ENCODE data around the gene BAIAP3.
"Not testable (repeated sequence)": the region's sequence is repeated elsewhere in the genome, so short reads cannot be mapped to it uniquely, and the experiment has no call there.

The BAIAP3 gene

DNA sequence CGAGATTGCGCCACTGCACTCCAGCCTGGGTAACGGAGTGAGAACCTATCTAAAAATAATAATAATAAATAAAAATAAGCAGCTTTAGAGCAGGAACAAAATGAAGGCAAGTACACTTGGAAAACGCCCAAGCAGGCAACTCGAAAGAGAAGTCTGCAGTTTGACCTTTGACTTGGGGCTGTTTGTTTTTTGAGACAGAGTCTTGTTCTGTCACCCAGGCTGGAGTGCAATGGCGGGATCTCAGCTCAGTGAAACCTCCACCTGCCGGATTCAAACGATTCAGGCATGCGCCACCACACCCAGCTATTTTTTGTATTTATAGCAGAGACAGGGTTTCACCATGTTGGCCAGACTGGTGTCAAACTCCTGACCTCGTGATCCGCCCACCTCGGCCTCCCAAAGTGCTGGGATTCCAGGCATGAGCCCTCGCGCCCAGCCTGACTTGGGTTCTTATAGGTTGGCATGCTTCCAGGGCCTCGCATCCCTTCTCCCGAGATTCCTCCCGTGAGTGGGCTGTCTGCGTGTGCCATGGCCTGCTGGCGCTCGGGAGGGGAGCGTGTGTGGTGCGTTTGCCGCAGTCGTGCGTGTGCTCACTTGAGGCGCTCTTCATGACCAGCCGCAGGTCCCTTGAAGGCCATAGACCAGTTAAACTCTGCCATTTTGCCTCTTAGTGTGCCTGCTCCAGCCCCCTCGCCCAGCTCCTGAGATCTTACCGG is 42.4 kb upstream of the BAIAP3 start:
- Histone ChIP-seq H3K4me1 (ENCODE audit: low read depth, poor library complexity, severe bottlenecking) (peaks cover 12% of the 10 kb centered on the region), H2AFZ (ENCODE audit: low read depth) (peak overlapping the region; percentile 21; the same call in 1 of the 2 replicates), H3K36me3 (ENCODE audit: insufficient read depth) (no peaks in the 10 kb centered on the region), H3K27ac (no peak overlapping the region), H3K27me3 (ENCODE audit: insufficient read depth, low read depth) (peaks cover 94% of the 10 kb centered on the region), H3K4me2 (peak overlapping the region; percentile 49; the same call in 1 of the 2 replicates), H3K9ac (no peak overlapping the region), H3K79me2 (ENCODE audit: insufficient read depth, low read depth) (no peaks in the 10 kb centered on the region), H3K4me3 (IDR thresholded peaks at IDR 0.05; ENCODE audit: insufficient read depth, low read depth, low read length) (no peak overlapping the region), H4K20me1 (ENCODE audit: insufficient read depth) (no peaks in the 10 kb centered on the region)
- TF ChIP-seq, protein P1, sequence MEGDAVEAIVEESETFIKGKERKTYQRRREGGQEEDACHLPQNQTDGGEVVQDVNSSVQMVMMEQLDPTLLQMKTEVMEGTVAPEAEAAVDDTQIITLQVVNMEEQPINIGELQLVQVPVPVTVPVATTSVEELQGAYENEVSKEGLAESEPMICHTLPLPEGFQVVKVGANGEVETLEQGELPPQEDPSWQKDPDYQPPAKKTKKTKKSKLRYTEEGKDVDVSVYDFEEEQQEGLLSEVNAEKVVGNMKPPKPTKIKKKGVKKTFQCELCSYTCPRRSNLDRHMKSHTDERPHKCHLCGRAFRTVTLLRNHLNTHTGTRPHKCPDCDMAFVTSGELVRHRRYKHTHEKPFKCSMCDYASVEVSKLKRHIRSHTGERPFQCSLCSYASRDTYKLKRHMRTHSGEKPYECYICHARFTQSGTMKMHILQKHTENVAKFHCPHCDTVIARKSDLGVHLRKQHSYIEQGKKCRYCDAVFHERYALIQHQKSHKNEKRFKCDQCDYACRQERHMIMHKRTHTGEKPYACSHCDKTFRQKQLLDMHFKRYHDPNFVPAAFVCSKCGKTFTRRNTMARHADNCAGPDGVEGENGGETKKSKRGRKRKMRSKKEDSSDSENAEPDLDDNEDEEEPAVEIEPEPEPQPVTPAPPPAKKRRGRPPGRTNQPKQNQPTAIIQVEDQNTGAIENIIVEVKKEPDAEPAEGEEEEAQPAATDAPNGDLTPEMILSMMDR (conservative IDR thresholded peaks at IDR 0.05; ENCODE audit: low read depth, low read length), result no peak

DNA sequence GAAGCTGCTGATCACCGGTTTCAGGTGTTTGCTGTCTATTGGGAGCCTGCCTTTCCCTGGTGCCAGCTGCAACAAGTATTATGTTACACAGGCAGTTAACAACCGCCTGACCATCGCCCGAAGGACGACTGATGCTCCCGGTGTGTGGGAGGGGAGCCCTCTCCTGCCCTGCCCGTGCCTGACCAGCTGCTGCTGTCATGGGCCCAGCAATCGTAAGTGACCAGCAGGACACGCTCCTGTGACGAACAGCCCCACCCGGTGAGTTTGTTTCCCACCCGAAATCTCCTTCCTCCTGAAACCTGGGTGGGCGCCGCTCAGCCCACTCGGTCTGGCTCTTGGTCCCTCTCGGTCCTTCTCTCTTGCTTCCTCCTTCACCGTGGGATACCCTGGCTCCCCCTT is 41.9 kb upstream of the BAIAP3 start:
- no peaks in the 10 kb centered on the region for H4K20me1 ChIP-seq (ENCODE audit: insufficient read depth)
- peaks cover 93% of the 10 kb centered on the region for H3K27me3 ChIP-seq (ENCODE audit: insufficient read depth, low read depth)
- TF ChIP-seq, protein P1 (conservative IDR thresholded peaks at IDR 0.05; ENCODE audit: low read depth, low read length), result no peak
- no peak overlapping the region for H3K9ac ChIP-seq
- no peaks in the 10 kb centered on the region for H3K79me2 ChIP-seq (ENCODE audit: insufficient read depth, low read depth)
- no peak overlapping the region for H2AFZ ChIP-seq (ENCODE audit: low read depth)
- peaks cover 12% of the 10 kb centered on the region for H3K4me1 ChIP-seq (ENCODE audit: low read depth, poor library complexity, severe bottlenecking)
- H3K27ac ChIP-seq, result no peak overlapping the region
- H3K4me2 ChIP-seq, result no peak overlapping the region
- H3K4me3 ChIP-seq (IDR thresholded peaks at IDR 0.05; ENCODE audit: insufficient read depth, low read depth, low read length), result no peak overlapping the region
- no peaks in the 10 kb centered on the region for H3K36me3 ChIP-seq (ENCODE audit: insufficient read depth)

DNA sequence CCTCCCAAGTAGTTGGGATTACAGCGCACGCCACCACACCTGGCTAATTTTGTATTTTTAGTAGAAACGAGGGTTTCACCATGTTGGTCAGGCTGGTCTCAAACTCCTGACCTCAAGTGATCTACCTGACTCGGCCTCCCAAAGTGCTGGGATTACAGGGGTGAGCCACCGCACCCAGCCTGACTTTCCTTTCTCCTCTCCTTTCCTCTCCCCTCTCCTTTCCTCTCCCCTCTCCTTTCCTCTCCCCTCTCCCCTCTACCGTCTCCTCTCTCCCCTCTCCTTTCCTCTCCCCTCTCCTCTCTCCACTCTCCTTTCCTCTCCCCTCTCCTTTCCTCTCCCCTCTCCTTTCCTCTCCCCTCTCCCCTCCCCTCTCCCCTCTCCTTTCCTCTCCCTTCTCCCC is 41.2 kb upstream of the BAIAP3 start:
- H3K4me2 ChIP-seq; H4K20me1 ChIP-seq (ENCODE audit: insufficient read depth); H2AFZ ChIP-seq (ENCODE audit: low read depth); H3K9ac ChIP-seq; H3K4me3 ChIP-seq (IDR thresholded peaks at IDR 0.05; ENCODE audit: insufficient read depth, low read depth, low read length); H3K27ac ChIP-seq; H3K36me3 ChIP-seq (ENCODE audit: insufficient read depth); H3K79me2 ChIP-seq (ENCODE audit: insufficient read depth, low read depth): not testable (repeated sequence)
- peaks cover 18% of the 10 kb centered on the region for H3K4me1 ChIP-seq (ENCODE audit: low read depth, poor library complexity, severe bottlenecking)
- peaks cover 93% of the 10 kb centered on the region for H3K27me3 ChIP-seq (ENCODE audit: insufficient read depth, low read depth)

DNA sequence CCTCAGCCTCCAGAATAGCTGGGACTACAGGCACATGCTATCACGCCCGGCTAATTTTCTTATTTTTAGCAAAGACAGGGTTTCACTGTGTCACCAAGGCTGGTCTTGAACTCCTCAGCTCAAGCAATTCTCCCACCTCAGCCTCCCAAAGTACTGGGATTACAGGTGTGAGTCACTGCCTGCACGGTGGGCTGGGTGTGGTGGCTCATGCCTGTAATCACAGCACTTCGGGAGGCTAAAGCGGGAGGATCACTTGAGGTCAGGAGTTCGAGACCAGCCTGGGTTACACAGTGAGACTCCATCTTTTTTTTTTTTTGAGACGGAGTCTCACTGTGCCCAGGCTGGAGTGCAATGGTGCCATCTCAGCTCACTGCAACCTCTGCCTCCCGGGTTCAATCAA is 40.6 kb upstream of the BAIAP3 start:
- H3K36me3 ChIP-seq (ENCODE audit: insufficient read depth); H3K4me3 ChIP-seq (IDR thresholded peaks at IDR 0.05; ENCODE audit: insufficient read depth, low read depth, low read length); H4K20me1 ChIP-seq (ENCODE audit: insufficient read depth); H3K27ac ChIP-seq; H3K79me2 ChIP-seq (ENCODE audit: insufficient read depth, low read depth); H3K9ac ChIP-seq; H2AFZ ChIP-seq (ENCODE audit: low read depth); H3K4me2 ChIP-seq: not testable (repeated sequence)
- Histone ChIP-seq H3K27me3 (ENCODE audit: insufficient read depth, low read depth) (peaks cover 92% of the 10 kb centered on the region), H3K4me1 (ENCODE audit: low read depth, poor library complexity, severe bottlenecking) (peaks cover 21% of the 10 kb centered on the region)

DNA sequence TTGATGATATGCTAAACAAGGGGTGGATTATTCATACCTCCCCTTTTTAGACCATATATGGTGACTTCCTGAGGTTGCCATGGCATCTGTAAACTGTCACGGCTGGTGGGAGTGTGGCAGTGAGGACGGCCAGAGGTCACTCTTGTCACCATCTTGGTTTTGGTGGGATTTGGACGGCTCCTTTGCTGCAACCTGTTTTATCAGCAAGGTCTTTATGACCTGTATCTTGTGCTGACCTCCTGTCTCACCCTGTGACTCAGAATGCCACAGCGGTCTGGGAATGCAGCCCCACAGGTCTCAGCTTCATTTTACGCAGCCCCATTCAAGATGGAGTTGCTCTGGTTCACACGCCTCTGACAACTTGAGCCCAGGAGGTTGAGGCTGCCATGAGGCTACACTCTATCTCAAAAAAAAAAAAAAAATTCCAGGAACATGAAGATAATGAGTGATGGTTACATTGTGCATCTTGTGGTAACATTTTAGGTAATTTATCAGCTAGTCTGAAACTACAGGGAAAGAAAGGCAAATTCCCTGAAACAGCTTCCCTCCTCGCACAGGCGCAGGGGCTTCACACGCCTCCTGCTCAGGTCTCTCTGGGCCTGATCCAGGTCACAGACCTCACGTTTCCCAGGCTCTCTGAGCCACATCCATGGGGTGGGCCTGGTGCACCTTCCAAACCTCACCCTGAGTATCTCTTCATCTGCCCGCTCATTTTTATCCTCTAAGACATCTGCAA is 39.4 kb upstream of the BAIAP3 start:
- H4K20me1 ChIP-seq (ENCODE audit: insufficient read depth), result no peaks in the 10 kb centered on the region
- no peak overlapping the region for H3K9ac ChIP-seq
- TF ChIP-seq, protein P1 (conservative IDR thresholded peaks at IDR 0.05; ENCODE audit: low read depth, low read length), result no peak
- H3K4me2 ChIP-seq, result no peak overlapping the region
- H3K27me3 ChIP-seq (ENCODE audit: insufficient read depth, low read depth), result peaks cover 92% of the 10 kb centered on the region
- H3K79me2 ChIP-seq (ENCODE audit: insufficient read depth, low read depth), result no peaks in the 10 kb centered on the region
- H3K36me3 ChIP-seq (ENCODE audit: insufficient read depth), result no peaks in the 10 kb centered on the region
- H3K4me1 ChIP-seq (ENCODE audit: low read depth, poor library complexity, severe bottlenecking), result peaks cover 21% of the 10 kb centered on the region
- H3K4me3 ChIP-seq (IDR thresholded peaks at IDR 0.05; ENCODE audit: insufficient read depth, low read depth, low read length), result no peak overlapping the region
- H2AFZ ChIP-seq (ENCODE audit: low read depth), result no peak overlapping the region
- no peak overlapping the region for H3K27ac ChIP-seq

Data from KMS-11 (cell line).